ENCODE results near the gene FCMR.

The FCMR gene

DNA sequence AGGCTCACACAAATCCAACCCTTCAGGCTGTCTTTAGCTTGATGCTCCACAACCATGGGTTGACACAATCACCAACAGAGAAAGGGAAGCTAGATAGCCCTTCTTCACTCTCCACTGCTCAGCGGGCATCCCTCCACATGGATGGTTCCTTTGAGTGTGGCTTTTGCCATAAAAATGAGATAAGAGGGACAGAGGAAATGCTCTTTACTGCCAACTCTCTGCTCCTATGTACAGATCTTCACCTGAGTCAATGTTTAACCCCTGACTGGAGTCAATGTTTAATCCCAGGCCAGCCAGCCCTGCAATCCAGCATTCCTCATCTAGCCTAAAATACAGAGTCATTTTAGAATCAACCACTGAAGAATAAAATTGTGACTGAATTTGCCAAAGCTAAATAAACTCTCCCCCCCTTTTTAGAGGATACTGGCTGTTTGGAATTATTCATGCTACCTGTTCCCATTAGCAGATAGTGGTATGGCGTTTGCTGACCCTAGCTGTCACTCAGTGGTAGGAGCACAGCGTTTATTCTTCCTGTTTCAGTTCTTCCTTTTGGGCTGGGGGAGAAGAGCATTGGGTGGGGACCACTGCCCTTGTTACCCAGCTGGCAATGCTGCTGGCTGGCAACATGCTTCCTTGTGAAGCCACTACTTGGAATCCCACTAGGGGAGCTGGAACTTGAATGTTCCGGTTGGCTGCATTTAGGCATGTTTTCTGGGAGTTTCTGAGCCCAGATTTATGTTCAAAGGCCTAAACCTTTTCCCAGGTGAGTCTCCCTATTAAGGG is 29.8 kb upstream of the FCMR start:
- DNase-seq (ENCODE audit: low spot score) = no peak

DNA sequence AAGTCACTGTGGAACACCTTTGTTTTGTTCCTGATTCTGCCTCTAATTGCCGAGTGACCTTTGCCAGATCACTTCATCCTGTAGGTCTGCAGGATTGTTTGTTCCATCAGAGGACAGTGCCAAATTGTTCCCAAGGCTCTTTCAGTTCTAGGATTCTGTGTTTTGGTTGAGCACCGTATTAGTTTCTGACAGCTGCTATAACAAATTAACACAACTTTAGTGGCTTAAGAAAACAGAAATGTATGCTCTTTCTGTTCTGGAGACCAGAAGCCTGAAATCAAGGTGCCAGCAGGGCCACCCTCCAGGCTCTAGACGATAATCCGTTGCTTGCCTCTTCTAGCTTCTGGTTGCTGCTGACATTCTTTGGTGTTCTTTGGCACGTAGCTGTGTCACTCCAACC is 27.9 kb upstream of the FCMR start:
- DNase-seq (ENCODE audit: low spot score) = no peak

DNA sequence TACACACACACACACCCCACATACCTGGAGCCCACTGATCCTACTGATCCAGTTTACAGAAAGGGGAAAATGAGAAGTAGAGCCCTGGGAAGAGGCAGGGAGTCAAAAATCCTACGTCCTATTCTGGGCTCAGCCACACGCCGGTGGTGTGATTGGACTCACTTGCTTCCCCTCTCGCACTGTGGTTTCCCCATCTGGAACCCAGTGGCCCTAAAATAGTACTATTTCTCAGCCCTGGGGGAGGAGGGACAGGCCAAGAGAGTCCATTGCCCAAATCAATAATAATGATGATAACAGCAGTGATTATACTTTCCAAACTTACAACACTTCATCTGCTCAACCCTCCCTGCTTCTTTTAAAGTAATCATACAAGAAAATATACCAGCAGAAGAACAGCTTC is 27.5 kb upstream of the FCMR start:
- DNase-seq (ENCODE audit: low spot score) = no peak

DNA sequence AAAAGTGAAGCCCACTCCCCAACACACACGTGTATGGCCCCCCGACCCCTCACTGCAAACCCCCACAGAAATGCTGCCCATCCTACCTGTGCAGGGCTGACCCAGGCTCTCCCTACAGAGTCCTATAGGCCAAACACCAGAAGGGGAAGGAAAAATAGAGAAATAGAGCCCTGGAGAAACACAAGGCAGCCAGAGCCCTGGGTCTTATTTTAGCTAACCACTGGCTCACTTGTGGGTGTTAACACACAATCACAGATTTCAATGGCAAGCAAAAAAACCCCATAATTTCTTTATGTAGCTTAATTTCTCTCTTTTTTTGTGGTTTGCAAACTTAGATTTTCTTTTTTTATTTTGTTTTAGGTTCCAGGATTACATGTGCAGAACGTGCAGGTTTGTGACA is 25.5 kb upstream of the FCMR start:
- DNase-seq (ENCODE audit: low spot score) = no peak

GRCh38 chr1:206946261-206946660 is 24.5 kb upstream of the FCMR start, which contains the start of gene PIGR:
Gene PIGR, minus strand, starts transcription at chr1:206946466. Its CDS starts 5,935 bp downstream, at chr1:206940531.
- no peak for DNase-seq (ENCODE audit: low spot score)

- no peak for DNase-seq (ENCODE audit: low spot score)
Measured at GRCh38 chr1:206945779-206946178, 24.0 kb upstream of the FCMR start.

GRCh38 chr1:206944703-206945102 is 23.0 kb upstream of the FCMR start:
- no peak for DNase-seq (ENCODE audit: low spot score)

GRCh38 chr1:206941766-206942418 is 20.2 kb upstream of the FCMR start:
- no peak for DNase-seq (ENCODE audit: low spot score)

- DNase-seq (ENCODE audit: low spot score) = no peak
Measured at GRCh38 chr1:206940588-206940936, 18.8 kb upstream of the FCMR start.

GRCh38 chr1:206939841-206940587 is 18.3 kb upstream of the FCMR start:
- no peak for DNase-seq (ENCODE audit: low spot score)

- no peak for DNase-seq (ENCODE audit: low spot score)
Measured at GRCh38 chr1:206939131-206939530, 17.4 kb upstream of the FCMR start.

GRCh38 chr1:206937425-206937824 is 15.7 kb upstream of the FCMR start:
- DNase-seq (ENCODE audit: low spot score) = no peak

DNA sequence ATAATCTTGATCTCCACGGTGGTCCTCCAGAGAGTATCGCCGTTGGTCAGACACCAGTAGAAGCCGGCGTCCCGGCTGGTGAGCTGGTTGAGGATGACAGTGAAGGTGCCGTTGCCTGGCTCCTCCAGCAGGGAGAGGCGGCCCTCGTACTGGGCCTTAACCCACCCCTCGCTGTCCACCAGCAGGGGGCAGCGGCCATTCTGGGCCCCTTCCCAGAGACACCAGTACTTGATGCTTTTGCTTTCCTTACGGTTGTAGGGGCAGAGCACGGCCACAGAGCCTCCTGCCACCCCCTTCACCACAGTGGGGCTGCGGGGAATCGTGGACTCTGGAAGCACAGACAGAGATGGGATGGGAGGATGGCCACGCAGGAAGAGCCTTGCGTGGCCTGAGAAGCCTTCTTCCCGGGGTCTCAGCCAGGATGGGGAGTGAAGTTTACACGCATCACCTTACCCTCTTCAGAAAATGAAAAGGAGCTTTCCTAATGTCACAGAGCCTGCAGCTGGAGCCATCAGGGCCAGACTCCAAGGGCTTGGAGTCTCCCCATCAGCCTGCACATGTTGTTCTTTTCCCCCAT is 13.8 kb upstream of the FCMR start:
- DNase-seq (ENCODE audit: low spot score) = no peak

GRCh38 chr1:206933333-206933945 is 11.7 kb upstream of the FCMR start:
- peak; percentile 74 for DNase-seq (ENCODE audit: low spot score)

- no peak for DNase-seq (ENCODE audit: low spot score)
Measured at GRCh38 chr1:206932177-206932576, 10.4 kb upstream of the FCMR start.

DNA sequence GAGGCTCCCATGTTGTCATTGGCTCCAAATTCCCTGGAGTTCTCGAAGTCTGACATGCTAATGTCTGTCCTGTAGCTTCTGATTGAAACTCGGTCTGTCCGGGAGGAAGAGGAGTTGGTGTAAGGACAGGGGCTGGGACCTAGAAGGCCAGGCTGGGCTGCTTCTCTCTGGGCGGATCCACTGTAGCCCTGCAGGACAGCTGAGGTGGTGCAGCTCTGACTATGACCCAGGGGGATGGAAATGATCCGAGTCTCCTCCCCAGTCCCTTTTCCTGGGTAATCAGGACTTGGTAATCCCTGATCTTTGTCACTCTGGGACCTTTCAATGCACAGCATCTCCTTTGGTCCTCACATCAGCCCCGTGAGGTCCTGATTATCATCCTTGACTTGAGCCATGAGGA is 10.0 kb upstream of the FCMR start:
- DNase-seq (ENCODE audit: low spot score) = no peak

GRCh38 chr1:206930210-206930798 is 8.6 kb upstream of the FCMR start:
- DNase-seq (ENCODE audit: low spot score) = peak; percentile 41

- DNase-seq (ENCODE audit: low spot score) = no peak
Measured at GRCh38 chr1:206929524-206929923, 7.8 kb upstream of the FCMR start.

DNA sequence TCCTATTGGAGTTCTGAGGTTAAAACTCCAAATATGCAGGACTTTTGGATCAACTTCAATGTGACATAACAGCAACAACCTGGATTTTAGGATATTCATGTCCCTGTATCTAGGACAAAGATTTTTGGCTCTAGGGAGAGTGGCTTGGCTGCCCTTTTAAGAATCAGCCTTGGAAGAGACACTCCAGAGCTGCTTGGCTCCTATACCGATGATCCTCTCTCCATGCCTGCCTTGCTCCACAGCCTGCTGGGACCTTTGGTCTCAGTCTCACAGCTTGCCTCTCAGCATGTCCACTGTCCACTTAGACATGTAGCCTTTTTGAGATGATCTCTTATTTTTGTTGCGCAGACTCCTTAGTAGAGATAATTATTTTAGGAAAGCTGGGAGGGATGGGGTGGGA is 4.5 kb upstream of the FCMR start:
- no peak for DNase-seq (ENCODE audit: low spot score)

DNA sequence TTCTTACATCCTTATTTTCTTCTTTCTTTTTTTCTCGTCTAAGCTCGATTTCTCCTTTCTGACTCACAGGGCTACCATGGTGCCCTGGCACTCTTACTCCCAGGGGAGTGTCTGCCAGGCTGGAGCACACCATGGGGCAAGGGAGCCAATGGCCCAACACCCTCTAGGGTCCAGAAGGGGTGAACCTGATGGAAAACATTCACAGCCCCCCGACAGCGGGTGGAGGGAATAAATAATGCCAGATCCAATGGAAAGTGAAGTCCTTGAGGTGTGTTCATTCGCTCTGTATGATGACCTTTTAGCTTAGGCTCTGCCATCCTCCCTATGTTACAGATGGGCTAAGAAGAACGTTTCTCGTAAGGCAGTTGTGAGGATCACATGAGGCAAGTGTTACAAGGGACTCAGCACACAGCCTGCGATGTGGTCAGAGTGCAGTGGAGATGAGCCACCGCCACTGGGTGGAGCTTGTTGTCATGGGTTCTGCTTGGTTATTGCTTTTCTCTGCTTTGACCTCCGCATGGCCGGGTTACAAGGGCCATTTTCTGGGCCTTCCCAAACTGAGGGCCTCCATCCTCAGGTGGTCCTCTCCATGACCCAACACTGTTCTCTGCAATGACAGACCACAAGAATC is 3.5 kb upstream of the FCMR start:
- peak; percentile 78 for DNase-seq (ENCODE audit: low spot score)

- peak; percentile 31 for DNase-seq (ENCODE audit: low spot score)
Measured at GRCh38 chr1:206924592-206925105, 2.9 kb upstream of the FCMR start.

Data from CD4-positive, alpha-beta T cell treated with Interleukin-2 at 100 ng/mL for 4 hours (primary cell).